ENCODE data around the gene SLC9A3.
"Not testable (repeated sequence)": the region's sequence is repeated elsewhere in the genome, so short reads cannot be mapped to it uniquely, and the experiment has no call there.

SLC9A3 gene

DNA sequence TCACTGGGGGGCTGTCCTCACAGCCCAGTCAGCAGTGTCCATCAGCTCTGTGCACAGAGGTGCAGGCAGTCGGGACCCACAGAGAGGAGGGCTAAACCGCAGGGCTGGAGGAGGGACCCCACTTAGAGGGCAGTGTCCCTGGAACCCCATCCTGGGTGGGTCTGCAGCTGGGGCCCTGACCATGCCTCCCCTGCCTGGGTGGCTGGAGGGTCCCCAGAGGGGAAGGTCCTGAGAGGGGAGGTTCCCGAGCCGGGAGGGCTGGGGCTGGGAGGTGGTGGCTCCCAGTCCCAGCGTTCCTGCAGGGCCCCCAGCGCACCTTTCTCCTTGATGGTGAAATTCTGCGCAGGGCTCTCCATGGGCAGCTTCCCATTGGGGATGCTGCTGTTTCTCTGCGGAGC lies 48.5 kb downstream of the SLC9A3 start:
- no peak overlapping the region for H3K4me3 ChIP-seq (ENCODE audit: severe bottlenecking)
- ATAC-seq (ENCODE audit: low read depth), result no peak

DNA sequence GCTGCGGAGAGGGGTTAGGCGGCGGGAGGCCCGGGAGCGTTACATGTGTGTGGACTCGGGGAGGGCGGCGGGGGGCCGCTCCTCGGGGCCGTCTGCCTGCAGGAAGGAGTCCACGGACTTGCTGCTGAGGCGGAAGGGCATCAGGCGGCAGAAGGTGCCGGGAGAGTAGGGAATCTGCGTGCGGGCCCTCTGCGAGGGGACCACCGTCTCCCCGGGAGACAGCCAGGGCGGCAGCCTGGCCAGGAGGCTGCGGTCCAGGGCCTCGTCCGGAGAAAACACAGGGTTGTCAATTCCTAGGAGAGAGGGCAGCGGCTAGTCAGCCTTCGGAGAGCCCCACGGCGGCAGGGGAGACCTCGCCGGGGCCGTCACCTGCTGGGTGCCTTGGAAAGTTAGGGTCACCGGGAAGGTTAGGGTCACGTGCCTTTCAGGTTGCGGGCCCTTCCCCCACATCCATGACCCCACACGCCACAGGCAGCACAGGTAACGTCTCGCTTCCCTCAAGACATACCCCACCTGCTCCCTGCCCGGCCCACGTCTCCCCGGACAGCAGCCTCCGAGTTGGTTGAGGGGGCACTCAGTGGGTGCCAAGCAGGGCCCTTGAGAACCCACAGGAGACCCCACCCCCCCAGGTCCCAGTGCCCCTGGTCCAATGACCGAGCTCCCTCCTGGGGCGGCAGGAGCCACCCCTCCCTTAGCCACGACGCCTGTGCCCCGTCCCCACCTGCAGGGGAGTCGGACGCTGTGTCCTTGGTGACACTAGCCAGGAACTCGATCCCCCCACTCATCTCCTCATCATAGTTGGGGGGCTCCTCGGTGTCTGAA lies 49.2 kb downstream of the SLC9A3 start:
- peak overlapping the region; percentile 23 for H3K4me3 ChIP-seq (ENCODE audit: severe bottlenecking)
- H3K9me3 ChIP-seq (ENCODE audit: severe bottlenecking), result no peaks in the 10 kb centered on the region
- ATAC-seq (ENCODE audit: low read depth), result peak; percentile 7; the same call in 2 of the 3 replicates
- H3K27ac ChIP-seq (ENCODE audit: poor library complexity, severe bottlenecking), result no peak overlapping the region
- peak; percentile 72 for DNase-seq (ENCODE audit: low spot score)
- H3K36me3 ChIP-seq (ENCODE audit: low read depth), result peaks cover 13% of the 10 kb centered on the region
- TF ChIP-seq, protein P1, sequence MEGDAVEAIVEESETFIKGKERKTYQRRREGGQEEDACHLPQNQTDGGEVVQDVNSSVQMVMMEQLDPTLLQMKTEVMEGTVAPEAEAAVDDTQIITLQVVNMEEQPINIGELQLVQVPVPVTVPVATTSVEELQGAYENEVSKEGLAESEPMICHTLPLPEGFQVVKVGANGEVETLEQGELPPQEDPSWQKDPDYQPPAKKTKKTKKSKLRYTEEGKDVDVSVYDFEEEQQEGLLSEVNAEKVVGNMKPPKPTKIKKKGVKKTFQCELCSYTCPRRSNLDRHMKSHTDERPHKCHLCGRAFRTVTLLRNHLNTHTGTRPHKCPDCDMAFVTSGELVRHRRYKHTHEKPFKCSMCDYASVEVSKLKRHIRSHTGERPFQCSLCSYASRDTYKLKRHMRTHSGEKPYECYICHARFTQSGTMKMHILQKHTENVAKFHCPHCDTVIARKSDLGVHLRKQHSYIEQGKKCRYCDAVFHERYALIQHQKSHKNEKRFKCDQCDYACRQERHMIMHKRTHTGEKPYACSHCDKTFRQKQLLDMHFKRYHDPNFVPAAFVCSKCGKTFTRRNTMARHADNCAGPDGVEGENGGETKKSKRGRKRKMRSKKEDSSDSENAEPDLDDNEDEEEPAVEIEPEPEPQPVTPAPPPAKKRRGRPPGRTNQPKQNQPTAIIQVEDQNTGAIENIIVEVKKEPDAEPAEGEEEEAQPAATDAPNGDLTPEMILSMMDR (IDR thresholded peaks at IDR 0.05; ENCODE audit: poor library complexity, severe bottlenecking), result no peak
- H3K27me3 ChIP-seq (ENCODE audit: insufficient read depth, poor library complexity, severe bottlenecking), result peaks cover 21% of the 10 kb centered on the region
- no peaks in the 10 kb centered on the region for H3K4me1 ChIP-seq (ENCODE audit: insufficient read depth, poor library complexity, severe bottlenecking)

More for the DNA sequence above, 48.5 kb downstream of the SLC9A3 start:
- Histone ChIP-seq H3K4me1 (ENCODE audit: insufficient read depth, poor library complexity, severe bottlenecking) (no peaks in the 10 kb centered on the region), H3K9me3 (ENCODE audit: severe bottlenecking) (no peaks in the 10 kb centered on the region), H3K27ac (ENCODE audit: poor library complexity, severe bottlenecking) (no peak overlapping the region), H3K36me3 (ENCODE audit: low read depth) (peaks cover 6% of the 10 kb centered on the region), H3K27me3 (ENCODE audit: insufficient read depth, poor library complexity, severe bottlenecking) (peaks cover 28% of the 10 kb centered on the region)
- DNase-seq (ENCODE audit: low spot score), result peak; percentile 63
- TF ChIP-seq, protein P1 (IDR thresholded peaks at IDR 0.05; ENCODE audit: poor library complexity, severe bottlenecking), result no peak

DNA sequence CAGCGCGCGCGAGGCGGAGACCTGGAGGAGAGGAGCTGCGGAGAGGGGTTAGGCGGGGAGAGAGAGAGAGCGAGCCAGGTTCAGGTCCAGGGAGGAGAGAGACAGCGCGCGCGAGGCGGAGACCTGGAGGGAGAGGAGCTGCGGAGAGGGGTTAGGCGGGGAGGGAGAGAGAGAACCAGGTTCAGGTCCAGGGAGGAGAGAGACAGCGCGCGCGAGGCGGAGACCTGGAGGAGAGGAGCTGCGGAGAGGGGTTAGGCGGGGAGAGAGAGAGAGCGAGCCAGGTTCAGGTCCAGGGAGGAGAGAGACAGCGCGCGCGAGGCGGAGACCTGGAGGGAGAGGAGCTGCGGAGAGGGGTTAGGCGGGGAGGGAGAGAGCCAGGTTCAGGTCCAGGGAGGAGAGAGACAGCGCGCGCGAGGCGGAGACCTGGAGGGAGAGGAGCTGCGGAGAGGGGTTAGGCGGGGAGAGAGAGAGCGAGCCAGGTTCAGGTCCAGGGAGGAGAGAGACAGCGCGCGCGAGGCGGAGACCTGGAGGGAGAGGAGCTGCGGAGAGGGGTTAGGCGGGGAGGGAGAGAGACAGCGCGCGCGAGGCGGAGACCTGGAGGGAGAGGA lies 49.9 kb downstream of the SLC9A3 start:
- not testable (repeated sequence) for H3K27ac ChIP-seq (ENCODE audit: poor library complexity, severe bottlenecking); H3K4me1 ChIP-seq (ENCODE audit: insufficient read depth, poor library complexity, severe bottlenecking); H3K9me3 ChIP-seq (ENCODE audit: severe bottlenecking); ATAC-seq (ENCODE audit: low read depth); DNase-seq (ENCODE audit: low spot score)
- peaks cover 16% of the 10 kb centered on the region for H3K36me3 ChIP-seq (ENCODE audit: low read depth)
- peak overlapping the region; percentile 23 for H3K4me3 ChIP-seq (ENCODE audit: severe bottlenecking)
- H3K27me3 ChIP-seq (ENCODE audit: insufficient read depth, poor library complexity, severe bottlenecking), result peaks cover 19% of the 10 kb centered on the region

DNA sequence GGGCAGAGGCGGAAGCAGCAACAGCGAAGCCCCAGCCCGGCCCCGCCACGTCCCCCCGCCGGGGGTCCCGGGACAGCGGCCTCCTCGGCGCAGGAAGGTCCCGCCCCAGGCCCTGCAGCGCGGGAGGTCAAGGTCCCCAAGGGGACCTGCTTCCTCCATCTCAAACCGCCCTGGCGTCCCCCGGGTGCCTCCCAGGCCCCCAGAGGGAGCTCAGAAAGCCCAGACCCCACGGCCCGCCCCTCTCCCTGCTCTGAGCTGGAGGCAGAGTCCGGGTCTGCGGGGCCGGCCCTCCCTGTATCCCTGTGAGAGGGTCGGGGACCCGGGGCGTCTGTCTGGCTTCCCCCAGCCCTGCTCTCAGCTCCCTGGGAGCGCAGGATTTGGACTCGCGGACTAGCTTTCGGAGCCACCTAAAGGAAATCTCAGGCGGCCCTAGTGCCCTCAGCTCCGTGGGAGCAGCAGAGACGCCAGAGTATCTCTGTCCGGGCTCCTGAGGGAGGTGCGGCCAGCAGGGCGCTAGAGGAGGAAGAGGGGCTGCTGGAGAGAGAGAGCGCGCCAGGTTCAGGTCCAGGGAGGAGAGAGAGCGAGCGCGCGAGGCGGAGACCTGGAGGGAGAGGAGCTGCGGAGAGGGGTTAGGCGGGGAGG lies 50.6 kb downstream of the SLC9A3 start:
- DNase-seq (ENCODE audit: low spot score) (peak; percentile 80), ATAC-seq (ENCODE audit: low read depth) (peak; percentile 45)
- peak overlapping the region; percentile 50 for H3K27ac ChIP-seq (ENCODE audit: poor library complexity, severe bottlenecking)
- no peaks in the 10 kb centered on the region for H3K9me3 ChIP-seq (ENCODE audit: severe bottlenecking)
- peaks cover 16% of the 10 kb centered on the region for H3K36me3 ChIP-seq (ENCODE audit: low read depth)
- no peaks in the 10 kb centered on the region for H3K4me1 ChIP-seq (ENCODE audit: insufficient read depth, poor library complexity, severe bottlenecking)
- H3K27me3 ChIP-seq (ENCODE audit: insufficient read depth, poor library complexity, severe bottlenecking), result peaks cover 19% of the 10 kb centered on the region
- TF ChIP-seq, protein P1 (IDR thresholded peaks at IDR 0.05; ENCODE audit: poor library complexity, severe bottlenecking), result no peak
- H3K4me3 ChIP-seq (ENCODE audit: severe bottlenecking), result peak overlapping the region; percentile 81
